Lower leg skin (tissue), 4 donors: ENCODE measurements around the gene MAFF. TPM values are rescaled to one million over a fixed set of nuclear protein-coding genes. Genes with fewer than 3 reads are reported as not detected.

ENCODE experiments used
- DNase-seq, 2 donors: peaks; one replicate each; pipeline ENCODE4 v3.0.0-alpha.2; 2019; ENCODE audit warnings: low spot score in 2 of 2
- H3K4me3 ChIP-seq: fragments of 200-600 bp; sonication (generic); 2 replicates; pipeline ENCODE4 v1.5.1; 2017; ENCODE audit warnings: mild to moderate bottlenecking, low read depth; ENCODE audit not compliant: poor library complexity, severe bottlenecking
- POLR2A ChIP-seq, 2 donors: fragments of 450-650 bp; IDR thresholded peaks; one replicate each; pipeline ENCODE4 v1.6.1; 2016 to 2017; ENCODE audit warnings: antibody characterized with exemption in 2 of 2, mild to moderate bottlenecking in 1 of 2, moderate library complexity in 1 of 2
- WGBS, 2 donors: methylation state at CpG; one replicate each; pipeline ENCODE4 v1.1.5; 2018; 5-methylcytosine and 5-hydroxymethylcytosine counted together
- intact Hi-C: fragments of 100-400 bp; cut with DNase I; formaldehyde crosslinking; loops from one replicate; pipeline ENCODE4 v1.15.0; 2023; ENCODE audit warnings: low total_unique reads
- total RNA-seq, 4 donors: library from RNA; depleted of rRNA; stranded (reverse); fragments of >200 nt; gene quantifications; one replicate each; pipeline ENCODE4 v1.1.0, GENCODE V29; 2016
- TF ChIP-seq, protein P1 (sequence below), 3 donors: fragments of 450-650 bp; IDR thresholded peaks; one replicate each; pipeline ENCODE4 v1.5.1; 2016; ENCODE audit warnings: antibody characterized with exemption in 3 of 3, mild to moderate bottlenecking in 3 of 3, moderate library complexity in 2 of 3

Gene MAFF
- total RNA-seq, 4 donors from 2014 or later: 64.7 to 116 (median 82.0) TPM

DNA sequence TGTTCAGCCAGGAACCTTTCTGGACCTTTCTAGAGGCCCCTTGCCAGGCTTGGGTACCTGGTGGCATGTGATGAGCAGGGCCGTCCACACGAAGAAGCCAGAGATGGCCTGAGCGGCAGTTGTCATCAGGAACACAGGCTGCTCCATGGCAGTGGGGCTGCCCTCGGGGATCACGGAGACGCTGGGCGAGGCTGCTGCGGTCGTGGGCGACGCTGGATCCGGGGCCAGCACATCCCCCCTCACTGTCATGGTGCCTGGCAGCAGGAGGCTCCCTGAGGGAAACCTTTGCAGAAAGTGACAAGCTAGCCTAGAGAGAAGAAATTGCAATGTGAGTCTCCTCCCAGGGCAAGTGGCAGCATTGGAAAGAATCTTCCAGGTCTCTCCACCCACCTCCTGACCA, 45.9 kb downstream of the MAFF start:
- intact Hi-C loops: no loop called here
- no peak for TF ChIP-seq POLR2A (IDR thresholded peaks at IDR 0.05)
- TF ChIP-seq, protein P1, sequence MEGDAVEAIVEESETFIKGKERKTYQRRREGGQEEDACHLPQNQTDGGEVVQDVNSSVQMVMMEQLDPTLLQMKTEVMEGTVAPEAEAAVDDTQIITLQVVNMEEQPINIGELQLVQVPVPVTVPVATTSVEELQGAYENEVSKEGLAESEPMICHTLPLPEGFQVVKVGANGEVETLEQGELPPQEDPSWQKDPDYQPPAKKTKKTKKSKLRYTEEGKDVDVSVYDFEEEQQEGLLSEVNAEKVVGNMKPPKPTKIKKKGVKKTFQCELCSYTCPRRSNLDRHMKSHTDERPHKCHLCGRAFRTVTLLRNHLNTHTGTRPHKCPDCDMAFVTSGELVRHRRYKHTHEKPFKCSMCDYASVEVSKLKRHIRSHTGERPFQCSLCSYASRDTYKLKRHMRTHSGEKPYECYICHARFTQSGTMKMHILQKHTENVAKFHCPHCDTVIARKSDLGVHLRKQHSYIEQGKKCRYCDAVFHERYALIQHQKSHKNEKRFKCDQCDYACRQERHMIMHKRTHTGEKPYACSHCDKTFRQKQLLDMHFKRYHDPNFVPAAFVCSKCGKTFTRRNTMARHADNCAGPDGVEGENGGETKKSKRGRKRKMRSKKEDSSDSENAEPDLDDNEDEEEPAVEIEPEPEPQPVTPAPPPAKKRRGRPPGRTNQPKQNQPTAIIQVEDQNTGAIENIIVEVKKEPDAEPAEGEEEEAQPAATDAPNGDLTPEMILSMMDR (IDR thresholded peaks at IDR 0.05): no peak
- WGBS, 2 donors: 55 to 80% methylated on average over 7 to 12 of the region's 12 CpGs
- no peak for DNase-seq
- no peak overlapping the region for H3K4me3 ChIP-seq

DNA sequence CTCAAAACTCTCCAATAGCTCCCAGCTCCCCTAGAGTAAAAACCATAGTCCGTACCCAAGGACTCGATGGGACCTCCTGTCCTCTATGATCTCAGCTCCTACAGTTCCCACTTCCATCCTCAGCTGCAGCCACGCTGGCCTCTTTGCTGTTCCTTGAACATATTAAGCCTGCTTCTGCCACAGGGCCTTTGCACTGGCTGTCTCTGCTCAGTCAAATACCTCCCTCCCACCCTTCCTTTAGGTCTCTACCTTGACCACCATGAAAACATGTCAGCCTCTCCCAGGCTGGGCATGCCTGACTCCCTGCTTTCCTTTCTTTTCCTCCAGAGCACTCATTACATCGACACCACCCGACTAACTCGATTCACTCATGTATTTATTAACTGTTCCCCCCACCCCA, 46.5 kb downstream of the MAFF start:
- no peak overlapping the region for H3K4me3 ChIP-seq
- WGBS, 2 donors: 97% methylated on average over 6 of the region's 6 CpGs
- TF ChIP-seq POLR2A (IDR thresholded peaks at IDR 0.05): no peak
- TF ChIP-seq, protein P1 (IDR thresholded peaks at IDR 0.05): no peak
- no peak for DNase-seq
- intact Hi-C loops: no loop called here

DNA sequence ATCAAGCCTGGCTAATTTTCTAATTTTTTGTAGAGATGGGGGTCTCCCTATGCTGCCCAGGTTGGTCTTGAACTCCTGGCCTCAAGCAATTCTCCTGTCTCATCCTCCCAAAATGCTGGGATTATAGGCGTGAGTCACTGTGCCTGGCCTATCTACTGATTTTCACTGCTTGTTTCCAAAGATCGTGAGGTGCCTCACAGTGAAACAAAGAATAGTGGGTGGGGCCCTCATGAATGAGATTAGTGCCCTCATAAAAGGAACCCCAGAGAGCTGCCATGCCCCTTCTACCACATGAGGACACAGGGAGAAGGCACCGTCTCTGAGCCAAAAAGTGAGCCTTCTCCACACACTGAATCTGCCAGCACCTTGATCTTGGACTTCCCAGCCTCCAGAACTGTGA, 47.5 kb downstream of the MAFF start:
- 96 to 98% methylated on average over 3 of the region's 3 CpGs for WGBS, 2 donors
- TF ChIP-seq, protein P1 (IDR thresholded peaks at IDR 0.05): no peak
- no peak for TF ChIP-seq POLR2A (IDR thresholded peaks at IDR 0.05)
- intact Hi-C loops: no loop called here
- DNase-seq: no peak
- no peak overlapping the region for H3K4me3 ChIP-seq

DNA sequence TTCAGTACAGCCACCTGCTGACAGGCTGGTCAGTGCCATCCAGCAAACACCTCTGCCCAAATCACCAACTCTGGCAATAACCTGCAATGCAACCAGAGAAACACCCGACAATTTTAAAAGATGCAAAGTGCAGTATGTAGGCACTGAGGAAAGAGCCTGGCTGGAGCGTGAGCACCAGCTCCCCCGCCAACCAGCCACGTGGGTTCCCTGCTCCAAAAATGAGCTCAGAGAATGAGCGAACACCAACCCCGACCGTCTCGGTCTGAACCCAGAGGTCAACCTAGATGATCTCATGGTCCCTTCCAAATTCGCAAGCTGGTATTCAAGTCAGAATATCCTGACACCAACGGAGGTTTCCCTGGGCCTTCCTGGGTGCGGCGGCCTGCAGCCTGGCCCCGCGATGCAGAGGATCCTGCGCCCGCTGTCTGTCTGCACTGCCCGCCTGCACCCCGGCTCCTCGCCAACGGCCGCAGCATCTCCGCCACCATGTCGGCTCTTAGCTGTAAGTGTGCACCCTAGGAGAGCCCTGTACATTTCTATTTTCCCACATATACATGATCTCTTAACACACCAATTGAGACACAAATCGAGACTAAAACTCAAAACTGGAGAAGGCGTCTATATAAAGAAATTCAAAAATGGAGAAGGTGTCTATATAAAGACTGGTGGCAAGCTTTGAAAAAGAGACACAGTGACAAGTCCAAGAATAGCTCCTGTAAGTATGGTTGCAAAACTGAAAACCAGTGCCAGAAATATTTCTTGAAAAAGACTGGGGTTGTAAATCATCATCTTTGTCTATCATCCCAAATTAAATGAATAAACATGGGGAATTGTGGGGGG, 48.2 kb downstream of the MAFF start:
- no peak for DNase-seq
- intact Hi-C loops: no loop called here
- no peak overlapping the region for H3K4me3 ChIP-seq
- TF ChIP-seq, protein P1 (IDR thresholded peaks at IDR 0.05): no peak
- no peak for TF ChIP-seq POLR2A (IDR thresholded peaks at IDR 0.05)
- 89 to 92% methylated on average over 25 of the region's 25 CpGs for WGBS, 2 donors

DNA sequence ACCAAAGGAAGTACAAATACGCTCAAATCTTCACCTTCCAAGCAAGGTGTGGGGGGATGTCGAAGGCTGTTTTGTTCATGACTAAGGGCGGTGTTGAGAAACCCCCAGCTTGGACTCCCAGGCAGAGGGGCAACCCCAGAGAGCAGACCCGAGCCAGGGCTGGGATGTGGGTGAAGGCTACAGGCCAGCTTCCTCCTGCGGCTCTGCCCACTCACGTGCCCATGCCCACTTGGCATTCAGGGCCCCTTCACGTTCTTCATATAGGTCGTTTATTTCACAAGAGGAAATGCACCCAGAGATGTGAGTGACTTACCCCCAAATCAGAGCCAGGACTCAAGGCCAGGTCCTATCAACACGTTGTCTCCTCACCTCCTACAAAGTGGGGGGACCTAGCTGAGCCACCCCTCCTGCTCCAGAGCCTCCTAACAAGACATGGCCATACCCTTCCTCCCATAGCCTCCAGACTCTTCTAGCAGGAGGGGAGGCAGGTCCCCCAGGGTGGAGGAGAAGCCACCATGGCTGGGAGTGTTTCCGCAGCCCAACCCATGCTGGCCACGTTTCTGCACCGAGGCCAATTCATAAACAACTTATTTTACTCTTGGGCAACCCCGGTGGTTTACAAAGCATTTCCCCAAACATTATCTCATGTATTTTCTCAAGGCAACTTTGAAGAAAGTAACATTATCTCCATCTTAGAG, 49.0 kb downstream of the MAFF start:
- TF ChIP-seq, protein P1 (IDR thresholded peaks at IDR 0.05): no peak
- TF ChIP-seq POLR2A (IDR thresholded peaks at IDR 0.05): no peak
- intact Hi-C loops: no loop called here
- WGBS, 2 donors: 58 to 74% methylated on average over 13 of the region's 13 CpGs
- DNase-seq: no peak
- no peak overlapping the region for H3K4me3 ChIP-seq
